ENCODE results near the gene RPL18A. TPM values are rescaled to one million over a fixed set of nuclear protein-coding genes. Genes with fewer than 3 reads are reported as not detected.

The RPL18A gene
- 1,467 TPM for total RNA-seq
- long read RNA-seq, transcript RPL18A-203 (4 exons, 1,084 nt) = minor isoform, 7 of 218 reads
- long read RNA-seq, transcript RPL18A-201 (5 exons, 665 nt) = major isoform, 203 of 218 reads
- long read RNA-seq, partial matches to known transcripts = 6 of 218 reads
- long read RNA-seq, other reads (novel, unspliced or antisense) = 2 of 218 reads

- DNase-seq (ENCODE audit: low spot score) = peak; percentile 100
Observed at GRCh38 chr19:17859533-17860330, at the start of gene RPL18A. RPL18A (plus strand) TSS chr19:17859910; CDS start chr19:17859957, 47 bp downstream.

- no peak for DNase-seq (ENCODE audit: low spot score)
Observed at GRCh38 chr19:17811103-17811502, 48.6 kb upstream of the RPL18A start.

- no peak for DNase-seq (ENCODE audit: low spot score)
Observed at GRCh38 chr19:17811681-17812080, 48.0 kb upstream of the RPL18A start.

- no peak for DNase-seq (ENCODE audit: low spot score)
Observed at GRCh38 chr19:17812099-17812498, 47.6 kb upstream of the RPL18A start.

GRCh38 chr19:17817668-17818363 lies 41.9 kb upstream of the RPL18A start:
- DNase-seq (ENCODE audit: low spot score) = no peak

GRCh38 chr19:17821190-17821589 lies 38.5 kb upstream of the RPL18A start, which contains the start of gene INSL3:
INSL3 (minus strand) TSS chr19:17821519; CDS start chr19:17821506, 13 bp downstream.
- no peak for DNase-seq (ENCODE audit: low spot score)

GRCh38 chr19:17824339-17824738 lies 35.4 kb upstream of the RPL18A start:
- no peak for DNase-seq (ENCODE audit: low spot score)

GRCh38 chr19:17826508-17827056 lies 33.1 kb upstream of the RPL18A start:
- no peak for DNase-seq (ENCODE audit: low spot score)

GRCh38 chr19:17829855-17830566 lies 29.7 kb upstream of the RPL18A start:
- no peak for DNase-seq (ENCODE audit: low spot score)

- no peak for DNase-seq (ENCODE audit: low spot score)
Observed at GRCh38 chr19:17830567-17831418, 28.9 kb upstream of the RPL18A start.

GRCh38 chr19:17831419-17831888 lies 28.3 kb upstream of the RPL18A start:
- no peak for DNase-seq (ENCODE audit: low spot score)

GRCh38 chr19:17832443-17833208 lies 27.1 kb upstream of the RPL18A start:
- no peak for DNase-seq (ENCODE audit: low spot score)

- DNase-seq (ENCODE audit: low spot score) = no peak
Observed at GRCh38 chr19:17834350-17835181, 25.1 kb upstream of the RPL18A start.

- no peak for DNase-seq (ENCODE audit: low spot score)
Observed at GRCh38 chr19:17835182-17836006, 24.3 kb upstream of the RPL18A start.

- DNase-seq (ENCODE audit: low spot score) = no peak
Observed at GRCh38 chr19:17836530-17836929, 23.2 kb upstream of the RPL18A start.

- DNase-seq (ENCODE audit: low spot score) = no peak
Observed at GRCh38 chr19:17837972-17838371, 21.7 kb upstream of the RPL18A start.

- DNase-seq (ENCODE audit: low spot score) = no peak
Observed at GRCh38 chr19:17840019-17840418, 19.7 kb upstream of the RPL18A start.

All from mesenteric fat pad (tissue), 1 donor.